A204.1 (cell line): ENCODE data around the gene C1QTNF1.
A peak's percentile ranks its signal among the peaks of the same experiment; 100 is the strongest.

Experiments used
- FAIRE-seq: peaks from 2 replicates; lab custom pipeline; 2012; peaks lifted over from hg19 to GRCh38; lab: Jason Lieb, UNC

Gene C1QTNF1

GRCh38 chr17:79023886-79024771 is at the start of gene C1QTNF1:
TSS of gene C1QTNF1 (plus strand) at chr17:79024169. CDS start at chr17:79043969, 19,800 bp downstream.
- FAIRE-seq: no peak

GRCh38 chr17:78974635-78975591 is 49.1 kb upstream of the C1QTNF1 start:
- no peak for FAIRE-seq

GRCh38 chr17:78976907-78977680 is 46.9 kb upstream of the C1QTNF1 start:
- no peak for FAIRE-seq

GRCh38 chr17:78977681-78977943 is 46.4 kb upstream of the C1QTNF1 start:
- FAIRE-seq: no peak

DNA sequence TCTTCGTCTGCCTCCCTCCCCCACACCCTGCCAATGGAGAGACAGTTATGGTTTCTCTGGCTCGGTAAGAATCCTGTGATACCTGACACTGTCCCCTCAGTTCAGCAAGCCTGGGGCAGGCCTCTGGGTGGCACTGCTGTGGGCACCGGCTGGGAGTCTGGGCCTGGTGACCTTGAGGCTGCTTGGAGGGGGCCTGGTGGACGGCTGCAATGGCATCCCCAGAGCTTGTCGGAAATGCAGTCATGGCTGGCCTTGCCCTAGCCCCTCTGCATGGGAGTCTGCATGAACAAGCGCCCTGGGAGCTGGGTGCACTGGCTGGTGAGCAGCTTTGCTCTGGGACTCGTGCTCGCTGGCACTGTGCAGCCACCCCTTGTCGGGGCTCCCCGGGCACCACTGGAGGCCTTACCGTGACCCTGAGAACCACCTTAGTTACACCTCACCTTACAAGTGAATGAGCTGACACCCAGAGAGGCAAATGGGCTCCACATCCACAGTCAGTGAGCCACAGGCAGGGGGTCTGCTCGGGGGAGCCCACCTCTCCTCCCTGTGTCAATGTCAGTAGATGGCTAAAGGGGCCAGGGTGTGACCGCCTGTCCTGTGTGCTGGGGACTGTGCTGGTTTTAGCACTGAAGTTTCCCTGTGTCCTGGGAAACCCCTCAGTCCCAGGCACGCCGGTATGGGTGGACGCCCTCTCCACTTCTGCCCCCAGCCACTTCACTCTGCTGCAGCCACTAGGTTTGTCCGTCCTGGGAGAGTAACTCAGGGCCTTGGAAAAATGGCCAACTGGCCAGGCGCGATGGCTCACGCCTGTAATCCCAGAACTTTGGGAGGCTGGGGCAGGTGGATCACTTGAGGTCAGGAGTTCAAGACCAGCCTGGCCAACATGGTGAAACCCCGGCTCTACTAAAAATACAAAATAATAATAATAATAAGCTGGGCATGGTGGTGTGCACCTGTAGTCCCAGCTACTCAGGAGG is 45.7 kb upstream of the C1QTNF1 start:
- FAIRE-seq: no peak

DNA sequence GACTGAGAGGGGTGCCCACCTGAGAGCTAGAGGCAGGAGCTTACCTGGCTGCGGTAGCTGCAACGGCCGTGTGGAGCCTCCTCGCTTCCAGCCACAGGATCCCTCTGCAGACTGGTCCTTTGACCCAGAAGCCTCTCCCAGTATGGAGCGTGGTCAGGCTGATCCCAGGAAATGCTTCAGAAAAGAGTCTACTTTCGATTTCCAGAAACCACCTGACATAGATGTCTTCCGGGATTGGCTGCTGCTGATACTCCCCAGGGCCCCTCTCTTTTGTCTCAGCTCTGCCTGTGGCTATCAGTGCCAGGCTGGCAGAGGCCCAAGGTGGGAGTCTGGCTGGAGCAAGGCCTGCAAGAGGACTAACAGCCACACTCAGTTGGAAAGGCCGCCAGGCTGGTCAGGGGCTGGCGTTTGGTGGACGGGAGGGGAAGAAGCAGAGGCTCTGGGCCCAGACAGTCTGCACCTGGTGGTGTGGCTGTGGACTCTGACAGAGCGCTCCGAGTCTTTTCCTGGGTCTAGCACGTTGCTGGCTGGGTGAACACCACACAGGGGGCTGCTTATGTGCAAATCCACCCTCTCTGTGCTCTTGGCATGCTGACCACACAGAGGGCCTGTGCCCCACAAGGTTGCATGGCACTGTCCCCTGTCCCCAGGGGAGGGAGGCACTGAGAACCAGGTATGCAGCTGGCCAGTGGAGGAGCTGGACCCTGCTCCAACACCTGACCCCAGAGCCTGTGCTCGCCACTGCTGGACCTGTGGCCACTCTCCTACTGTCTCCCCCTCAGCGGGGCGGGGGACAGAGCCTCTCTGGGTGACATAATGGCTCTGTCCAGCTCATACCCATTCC is 44.0 kb upstream of the C1QTNF1 start, which contains the start of gene LGALS3BP:
Gene LGALS3BP (minus strand): TSS at position 144 of the 844 bp plus-strand sequence. CDS start 2,732 bp downstream, outside the sequence.
- peak; percentile 92 for FAIRE-seq

- FAIRE-seq: no peak
Measured at GRCh38 chr17:78980624-78980972, 43.4 kb upstream of the C1QTNF1 start.

GRCh38 chr17:78981010-78981888 is 42.7 kb upstream of the C1QTNF1 start:
- no peak for FAIRE-seq

DNA sequence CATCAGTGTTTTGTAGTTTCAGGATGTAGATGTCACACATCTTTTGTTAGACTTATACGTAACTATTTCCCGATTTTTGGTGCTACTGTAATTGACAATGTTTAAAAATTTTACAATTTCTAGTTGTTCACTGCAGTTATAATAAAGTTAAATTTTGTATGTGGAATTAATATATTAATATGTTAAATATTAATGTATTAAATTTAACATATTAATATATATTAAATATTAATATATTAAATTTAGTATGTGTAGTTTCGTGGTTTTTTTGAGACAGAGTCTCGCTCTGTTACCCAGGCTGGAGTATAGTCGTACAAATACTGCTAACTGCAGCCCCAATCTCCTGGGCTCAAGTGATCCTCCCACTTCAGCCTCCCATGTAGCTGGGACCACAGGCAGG is 38.6 kb upstream of the C1QTNF1 start:
- peak; percentile 57 for FAIRE-seq

DNA sequence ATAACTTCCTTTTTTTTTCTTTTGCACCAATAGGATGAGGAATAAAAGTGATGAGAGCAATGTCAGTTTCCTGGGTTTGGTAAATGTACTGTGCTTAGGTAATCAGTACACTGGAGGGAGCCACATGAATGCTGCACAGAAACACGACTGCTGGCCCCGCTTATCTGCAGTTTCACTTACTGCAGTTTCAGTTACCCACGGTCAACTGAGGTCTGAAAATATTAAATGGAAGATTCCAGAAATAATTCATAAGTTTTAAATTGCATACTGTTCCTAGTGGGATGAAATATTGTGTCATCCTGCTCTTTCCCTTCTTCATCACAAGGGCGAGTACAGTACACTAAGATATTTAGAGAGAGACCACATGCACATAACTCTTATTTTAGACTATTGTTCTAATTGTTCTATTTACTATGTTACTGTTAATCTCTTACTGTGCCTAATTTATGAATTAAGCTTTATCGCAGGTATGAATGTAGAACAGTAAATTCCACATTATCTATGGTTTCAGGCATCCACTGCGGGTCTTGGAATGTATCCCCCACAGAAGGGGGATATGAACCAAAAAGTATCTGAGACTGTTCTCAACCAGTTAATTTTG is 37.8 kb upstream of the C1QTNF1 start:
- no peak for FAIRE-seq

GRCh38 chr17:78986649-78987328 is 37.2 kb upstream of the C1QTNF1 start:
- FAIRE-seq: no peak

- no peak for FAIRE-seq
Measured at GRCh38 chr17:78988152-78988551, 35.8 kb upstream of the C1QTNF1 start.

GRCh38 chr17:78990349-78991016 is 33.5 kb upstream of the C1QTNF1 start:
- FAIRE-seq: no peak

DNA sequence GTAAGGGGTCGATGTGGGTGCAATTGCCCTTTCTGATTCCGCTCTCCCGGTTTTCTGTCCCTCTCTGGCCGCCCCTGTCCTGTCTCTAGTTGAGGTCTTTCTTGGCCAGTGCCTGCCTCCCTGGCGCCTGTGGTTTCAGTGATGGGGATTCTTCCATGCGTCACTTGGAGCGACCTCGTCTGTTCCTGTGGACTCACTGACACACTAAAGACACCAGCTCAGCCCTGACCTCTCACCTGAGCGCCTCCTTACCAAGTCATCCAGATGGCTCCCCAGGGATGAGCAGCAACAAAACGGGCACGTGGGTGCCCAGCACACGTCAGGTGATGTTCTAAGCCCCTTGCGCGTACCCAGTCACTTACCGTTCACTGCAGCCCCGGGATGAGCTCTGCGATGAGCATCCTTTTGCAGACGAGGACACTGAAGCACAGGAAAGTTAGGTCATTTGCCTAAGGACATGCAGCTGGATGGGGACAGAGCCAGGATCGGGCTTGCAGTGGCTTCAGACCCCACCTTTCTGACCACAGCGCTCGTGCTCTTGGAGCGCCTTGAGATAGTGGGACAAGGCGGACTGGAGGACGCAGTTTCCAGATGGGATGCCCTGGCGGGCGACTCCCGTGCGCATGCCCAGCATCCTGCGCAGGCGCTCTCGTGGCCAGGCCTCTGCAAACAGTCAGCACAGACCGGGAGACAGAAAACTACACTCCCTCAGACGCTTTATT is 32.8 kb upstream of the C1QTNF1 start:
- FAIRE-seq: no peak

GRCh38 chr17:78991906-78992532 is 31.9 kb upstream of the C1QTNF1 start:
- FAIRE-seq: no peak

GRCh38 chr17:78992542-78993212 is 31.3 kb upstream of the C1QTNF1 start:
- no peak for FAIRE-seq
